GM19467 (cell line): ENCODE data around the gene WFIKKN2.

Experiments
- ATAC-seq: cut with Tn5 transposase; IDR thresholded peaks from one replicate; pipeline ENCODE4 v1.9.1; 2021; ENCODE audit warnings: mild to moderate bottlenecking, moderate library complexity; ENCODE audit not compliant: unreplicated experiment

The WFIKKN2 gene

DNA sequence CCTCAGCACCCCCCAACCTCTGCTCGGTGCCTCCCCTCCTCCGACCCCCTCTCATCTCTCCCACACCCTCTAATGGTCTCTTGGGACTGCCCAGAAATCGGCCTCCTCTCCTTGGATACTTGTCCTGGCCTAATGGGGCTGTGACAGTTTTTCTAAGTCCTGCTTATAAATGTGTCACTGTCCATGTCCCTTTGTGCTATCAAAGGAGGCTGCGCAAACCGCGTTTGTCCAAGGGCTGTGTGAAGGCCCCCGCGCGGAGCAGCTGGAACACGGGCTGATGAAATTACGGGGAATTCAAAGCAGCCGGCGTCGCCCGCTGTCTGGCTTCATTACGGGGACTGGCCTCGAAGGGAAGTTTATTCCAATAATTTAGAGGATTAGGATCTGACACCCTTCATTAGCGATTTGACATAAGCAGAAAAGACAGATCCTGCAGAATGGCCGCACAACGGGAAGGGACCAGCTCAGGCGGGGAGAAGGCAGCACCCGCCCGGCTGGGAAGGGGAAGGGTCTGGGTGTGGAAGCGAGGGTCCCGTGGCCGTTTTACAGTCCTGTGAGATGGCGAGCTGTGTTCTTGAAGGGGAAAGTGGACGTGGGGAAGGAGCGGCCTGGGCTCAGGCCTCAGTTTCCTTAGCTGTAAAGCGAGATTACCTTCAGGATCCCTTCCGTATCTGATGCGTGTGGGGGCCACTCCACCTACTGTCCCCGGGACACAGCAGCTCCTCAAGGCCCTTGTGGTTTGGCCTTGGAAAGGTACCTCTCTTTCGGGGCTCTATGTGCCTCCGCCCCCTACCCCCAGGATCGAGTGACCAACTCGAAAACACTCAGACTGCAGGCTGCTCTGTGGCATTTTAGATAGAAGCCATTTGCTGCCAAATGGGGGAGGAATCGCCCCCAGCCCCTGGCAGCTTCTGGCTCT lies 1.6 kb upstream of the WFIKKN2 start:
- no peak for ATAC-seq

GRCh38 chr17:50834429-50835300 lies 721 bp upstream of the WFIKKN2 start:
- ATAC-seq, result no peak

- no peak for ATAC-seq
Measured at GRCh38 chr17:50836826-50837225, 1.4 kb downstream of the WFIKKN2 start.

GRCh38 chr17:50837286-50837979 lies 2.0 kb downstream of the WFIKKN2 start:
- no peak for ATAC-seq

GRCh38 chr17:50837980-50838954 lies 2.9 kb downstream of the WFIKKN2 start:
- no peak for ATAC-seq

DNA sequence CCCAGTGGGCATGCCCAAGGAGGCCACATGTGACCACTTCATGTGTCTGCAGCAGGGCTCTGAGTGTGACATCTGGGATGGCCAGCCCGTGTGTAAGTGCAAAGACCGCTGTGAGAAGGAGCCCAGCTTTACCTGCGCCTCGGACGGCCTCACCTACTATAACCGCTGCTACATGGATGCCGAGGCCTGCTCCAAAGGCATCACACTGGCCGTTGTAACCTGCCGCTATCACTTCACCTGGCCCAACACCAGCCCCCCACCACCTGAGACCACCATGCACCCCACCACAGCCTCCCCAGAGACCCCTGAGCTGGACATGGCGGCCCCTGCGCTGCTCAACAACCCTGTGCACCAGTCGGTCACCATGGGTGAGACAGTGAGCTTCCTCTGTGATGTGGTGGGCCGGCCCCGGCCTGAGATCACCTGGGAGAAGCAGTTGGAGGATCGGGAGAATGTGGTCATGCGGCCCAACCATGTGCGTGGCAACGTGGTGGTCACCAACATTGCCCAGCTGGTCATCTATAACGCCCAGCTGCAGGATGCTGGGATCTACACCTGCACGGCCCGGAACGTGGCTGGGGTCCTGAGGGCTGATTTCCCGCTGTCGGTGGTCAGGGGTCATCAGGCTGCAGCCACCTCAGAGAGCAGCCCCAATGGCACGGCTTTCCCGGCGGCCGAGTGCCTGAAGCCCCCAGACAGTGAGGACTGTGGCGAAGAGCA lies 4.4 kb downstream of the WFIKKN2 start:
- no peak for ATAC-seq

GRCh38 chr17:50840311-50840851 lies 5.0 kb downstream of the WFIKKN2 start:
- ATAC-seq, result no peak

- no peak for ATAC-seq
Measured at GRCh38 chr17:50841277-50841948, 6.0 kb downstream of the WFIKKN2 start.

GRCh38 chr17:50841949-50842354 lies 6.6 kb downstream of the WFIKKN2 start:
- ATAC-seq, result no peak

DNA sequence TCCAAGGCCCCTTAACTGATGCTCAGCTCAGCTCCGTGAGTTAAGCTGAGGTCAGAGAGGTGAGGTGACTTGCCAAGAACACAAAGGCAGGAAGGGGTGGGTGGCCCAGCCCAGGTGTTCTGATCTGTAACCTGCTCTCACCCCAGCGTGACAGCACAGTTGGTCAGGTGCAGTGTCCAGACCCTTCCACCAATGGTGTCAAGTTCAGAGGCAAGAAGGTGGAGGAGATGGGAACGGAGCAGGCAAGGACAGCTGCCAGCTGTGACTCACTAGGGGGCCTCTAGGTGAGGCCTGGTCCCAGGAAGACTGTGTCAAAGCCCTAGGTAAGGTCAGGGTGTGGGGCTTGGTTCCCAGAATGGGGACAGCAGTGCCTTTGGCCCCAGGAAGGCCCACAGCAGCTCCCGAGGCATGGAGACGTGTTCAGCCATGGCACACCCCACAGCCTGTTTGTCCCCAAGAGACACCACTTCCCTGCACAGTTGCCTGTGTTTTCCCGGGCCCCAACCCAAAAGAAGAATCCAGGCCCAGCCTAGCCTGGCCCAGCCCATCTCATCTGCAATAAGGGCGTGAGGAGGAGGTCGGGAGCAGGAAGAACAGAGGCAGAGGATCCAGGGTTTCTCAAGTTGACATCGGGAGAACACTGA lies 7.2 kb downstream of the WFIKKN2 start:
- no peak for ATAC-seq

- ATAC-seq, result no peak
Measured at GRCh38 chr17:50843150-50843905, 7.9 kb downstream of the WFIKKN2 start.

GRCh38 chr17:50844117-50844700 lies 8.8 kb downstream of the WFIKKN2 start:
- no peak for ATAC-seq

DNA sequence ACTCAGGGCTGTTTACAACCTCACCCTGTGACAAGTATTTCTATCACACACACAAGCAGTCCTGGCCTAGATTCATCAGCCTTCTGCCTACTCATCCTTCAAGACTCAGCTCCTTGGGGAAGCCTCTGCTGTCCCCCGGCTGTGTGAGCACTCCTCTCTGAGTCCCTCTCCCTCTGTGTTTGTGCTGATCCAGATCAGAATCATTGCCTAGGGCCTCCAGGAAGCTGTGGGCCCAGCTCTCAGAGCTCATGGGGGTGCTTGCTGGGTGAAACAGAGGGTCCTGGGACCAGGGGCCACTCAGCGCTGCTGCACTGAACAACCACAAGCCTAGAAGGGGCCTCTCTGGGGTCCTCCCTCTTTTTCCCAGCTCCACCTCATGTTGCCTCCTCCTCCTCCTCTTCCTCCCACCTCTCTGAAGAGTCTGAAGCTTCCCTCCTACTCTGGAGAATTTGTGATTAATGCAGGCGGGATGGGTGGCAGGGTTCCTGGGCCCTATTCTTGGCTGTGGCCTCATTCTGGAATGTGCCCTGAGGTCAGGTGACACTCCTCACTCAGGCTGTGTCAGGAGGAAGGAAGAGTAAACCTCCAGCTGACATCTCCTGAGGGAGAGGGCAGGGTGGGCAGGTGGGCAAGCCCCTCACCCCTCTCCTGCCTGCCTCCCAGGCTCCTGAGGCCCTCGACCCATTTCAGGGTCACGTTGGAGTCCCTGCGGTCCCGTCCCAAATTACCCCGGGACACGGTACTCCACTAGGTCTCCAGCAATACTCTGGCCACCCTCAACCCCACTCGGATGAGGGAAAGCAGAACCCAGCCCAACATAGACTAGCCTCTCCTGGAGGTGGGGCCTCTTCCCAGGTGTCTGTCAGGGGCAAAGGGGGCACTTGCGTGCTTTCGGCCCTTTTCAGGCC lies 10.1 kb downstream of the WFIKKN2 start:
- ATAC-seq, result no peak

DNA sequence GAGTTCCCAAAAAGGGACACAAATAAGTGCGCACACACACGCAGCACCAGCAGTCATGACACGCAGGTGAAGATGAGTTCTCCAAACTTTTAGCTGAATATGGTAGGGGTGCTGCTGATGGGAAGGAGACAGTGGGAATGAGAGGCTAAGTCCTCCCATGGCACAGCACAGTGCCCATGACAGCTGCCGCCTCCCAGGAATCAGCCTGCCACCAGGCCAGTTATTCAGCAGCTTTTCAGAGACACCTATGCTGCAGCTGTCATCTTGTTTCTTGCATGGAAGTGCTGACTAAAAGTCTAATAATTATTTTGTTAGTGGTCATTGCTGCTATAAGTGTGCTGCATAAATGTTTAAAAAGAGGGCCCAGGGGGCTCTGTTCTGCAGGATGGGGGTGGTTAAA lies 12.2 kb downstream of the WFIKKN2 start:
- ATAC-seq, result no peak

DNA sequence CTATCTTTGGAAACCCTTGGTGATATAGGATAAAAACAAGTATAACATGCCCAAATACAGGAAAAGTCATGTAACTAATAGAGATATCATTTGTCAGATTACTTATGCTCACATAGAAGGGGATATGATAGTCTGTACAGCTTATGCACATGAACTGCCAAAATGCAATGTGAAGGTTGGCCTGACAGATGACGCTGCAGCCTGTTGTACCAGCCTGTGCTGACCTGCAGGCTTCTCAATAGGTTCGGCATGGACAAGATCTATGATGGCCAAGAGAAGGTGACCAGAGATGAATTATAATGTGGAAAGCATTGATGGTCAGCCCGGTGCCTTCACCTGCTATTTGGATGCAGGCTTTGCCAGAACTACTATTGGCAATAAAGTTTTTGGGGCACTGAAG lies 12.7 kb downstream of the WFIKKN2 start:
- ATAC-seq, result no peak

DNA sequence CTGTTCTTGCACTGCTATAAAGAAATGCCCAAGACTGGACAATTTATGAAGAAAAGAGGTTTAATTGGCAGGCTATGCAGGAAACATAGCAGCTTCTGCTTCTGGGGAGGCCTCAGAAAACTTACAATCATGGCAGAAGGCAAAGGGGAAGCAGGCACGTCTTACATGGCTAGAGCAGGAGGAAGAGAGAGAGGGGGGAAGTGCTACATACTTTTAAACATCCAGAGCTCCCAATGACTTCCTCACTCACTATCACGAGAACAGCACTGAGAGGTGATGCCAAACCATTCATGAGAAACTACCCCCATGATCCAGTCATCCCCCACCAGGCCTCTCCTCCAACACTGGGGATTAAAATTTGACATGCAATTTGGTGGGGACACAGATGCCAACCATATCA lies 13.3 kb downstream of the WFIKKN2 start:
- ATAC-seq, result no peak
